ENCODE results near the gene SYNE2. TPM values are rescaled to one million over a fixed set of nuclear protein-coding genes. Genes with fewer than 3 reads are reported as not detected.

SYNE2 gene
- total and polyA plus RNA-seq, 4 donors = 12.0 to 79.9 (median 19.5) TPM

DNA sequence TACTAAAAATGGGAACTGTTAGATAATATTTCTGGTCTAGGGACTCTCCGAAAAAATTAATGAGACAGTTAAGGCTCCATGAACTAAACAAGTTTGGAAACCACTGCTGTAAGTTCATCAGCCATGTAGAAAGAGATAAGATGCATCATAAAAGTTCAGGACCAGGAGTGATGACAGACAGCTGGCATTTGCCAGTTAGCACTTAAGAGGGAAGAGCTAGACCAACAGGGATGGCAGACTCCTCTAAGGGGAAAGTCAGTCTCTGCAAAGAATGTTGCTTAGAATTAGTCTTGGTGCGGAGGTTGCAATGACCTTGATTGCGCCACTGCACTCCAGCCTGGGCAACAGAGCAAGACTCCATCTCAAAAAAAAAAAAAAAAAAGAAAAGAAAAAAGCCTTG, 129.4 kb downstream of the SYNE2 start:
- no peaks in the 10 kb centered on the region for H3K4me1 ChIP-seq (ENCODE audit: control insufficient read depth in 4 of 4, insufficient read depth in 4 of 4, low read length in 3 of 4)
- H3K27ac ChIP-seq (ENCODE audit: low read depth in 1 of 2, low read length in 2 of 2) = no peak overlapping the region
- no peak overlapping the region for H3K9ac ChIP-seq (ENCODE audit: low read depth in 1 of 2, low read length in 2 of 2)
- no peak for DNase-seq (ENCODE audit: low spot score)
- no peak for TF ChIP-seq TAF1 (conservative IDR thresholded peaks at IDR 0.05)
- TF ChIP-seq, protein P1, sequence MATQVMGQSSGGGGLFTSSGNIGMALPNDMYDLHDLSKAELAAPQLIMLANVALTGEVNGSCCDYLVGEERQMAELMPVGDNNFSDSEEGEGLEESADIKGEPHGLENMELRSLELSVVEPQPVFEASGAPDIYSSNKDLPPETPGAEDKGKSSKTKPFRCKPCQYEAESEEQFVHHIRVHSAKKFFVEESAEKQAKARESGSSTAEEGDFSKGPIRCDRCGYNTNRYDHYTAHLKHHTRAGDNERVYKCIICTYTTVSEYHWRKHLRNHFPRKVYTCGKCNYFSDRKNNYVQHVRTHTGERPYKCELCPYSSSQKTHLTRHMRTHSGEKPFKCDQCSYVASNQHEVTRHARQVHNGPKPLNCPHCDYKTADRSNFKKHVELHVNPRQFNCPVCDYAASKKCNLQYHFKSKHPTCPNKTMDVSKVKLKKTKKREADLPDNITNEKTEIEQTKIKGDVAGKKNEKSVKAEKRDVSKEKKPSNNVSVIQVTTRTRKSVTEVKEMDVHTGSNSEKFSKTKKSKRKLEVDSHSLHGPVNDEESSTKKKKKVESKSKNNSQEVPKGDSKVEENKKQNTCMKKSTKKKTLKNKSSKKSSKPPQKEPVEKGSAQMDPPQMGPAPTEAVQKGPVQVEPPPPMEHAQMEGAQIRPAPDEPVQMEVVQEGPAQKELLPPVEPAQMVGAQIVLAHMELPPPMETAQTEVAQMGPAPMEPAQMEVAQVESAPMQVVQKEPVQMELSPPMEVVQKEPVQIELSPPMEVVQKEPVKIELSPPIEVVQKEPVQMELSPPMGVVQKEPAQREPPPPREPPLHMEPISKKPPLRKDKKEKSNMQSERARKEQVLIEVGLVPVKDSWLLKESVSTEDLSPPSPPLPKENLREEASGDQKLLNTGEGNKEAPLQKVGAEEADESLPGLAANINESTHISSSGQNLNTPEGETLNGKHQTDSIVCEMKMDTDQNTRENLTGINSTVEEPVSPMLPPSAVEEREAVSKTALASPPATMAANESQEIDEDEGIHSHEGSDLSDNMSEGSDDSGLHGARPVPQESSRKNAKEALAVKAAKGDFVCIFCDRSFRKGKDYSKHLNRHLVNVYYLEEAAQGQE (IDR thresholded peaks at IDR 0.05) = no peak
- TF ChIP-seq, protein P2, sequence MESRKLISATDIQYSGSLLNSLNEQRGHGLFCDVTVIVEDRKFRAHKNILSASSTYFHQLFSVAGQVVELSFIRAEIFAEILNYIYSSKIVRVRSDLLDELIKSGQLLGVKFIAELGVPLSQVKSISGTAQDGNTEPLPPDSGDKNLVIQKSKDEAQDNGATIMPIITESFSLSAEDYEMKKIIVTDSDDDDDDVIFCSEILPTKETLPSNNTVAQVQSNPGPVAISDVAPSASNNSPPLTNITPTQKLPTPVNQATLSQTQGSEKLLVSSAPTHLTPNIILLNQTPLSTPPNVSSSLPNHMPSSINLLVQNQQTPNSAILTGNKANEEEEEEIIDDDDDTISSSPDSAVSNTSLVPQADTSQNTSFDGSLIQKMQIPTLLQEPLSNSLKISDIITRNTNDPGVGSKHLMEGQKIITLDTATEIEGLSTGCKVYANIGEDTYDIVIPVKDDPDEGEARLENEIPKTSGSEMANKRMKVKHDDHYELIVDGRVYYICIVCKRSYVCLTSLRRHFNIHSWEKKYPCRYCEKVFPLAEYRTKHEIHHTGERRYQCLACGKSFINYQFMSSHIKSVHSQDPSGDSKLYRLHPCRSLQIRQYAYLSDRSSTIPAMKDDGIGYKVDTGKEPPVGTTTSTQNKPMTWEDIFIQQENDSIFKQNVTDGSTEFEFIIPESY (IDR thresholded peaks at IDR 0.05) = no peak
- H3K9me3 ChIP-seq (ENCODE audit: control insufficient read depth in 4 of 4, low read length in 3 of 4) = no peaks in the 10 kb centered on the region
- H3K36me3 ChIP-seq (ENCODE audit: control insufficient read depth in 4 of 4, insufficient read depth in 3 of 4, low read depth in 1 of 4, low read length in 3 of 4) = peaks cover 0 to 5% (median 3%) of the 10 kb centered on the region in 4 donors
- H3K4me3 ChIP-seq (ENCODE audit: low read depth in 1 of 3, low read length in 3 of 3) = no peak overlapping the region
- H3K27me3 ChIP-seq (ENCODE audit: control insufficient read depth in 4 of 4, insufficient read depth in 4 of 4, low read length in 3 of 4) = no peaks in the 10 kb centered on the region
- WGBS = 93% methylated on average over 3 of the region's 3 CpGs

DNA sequence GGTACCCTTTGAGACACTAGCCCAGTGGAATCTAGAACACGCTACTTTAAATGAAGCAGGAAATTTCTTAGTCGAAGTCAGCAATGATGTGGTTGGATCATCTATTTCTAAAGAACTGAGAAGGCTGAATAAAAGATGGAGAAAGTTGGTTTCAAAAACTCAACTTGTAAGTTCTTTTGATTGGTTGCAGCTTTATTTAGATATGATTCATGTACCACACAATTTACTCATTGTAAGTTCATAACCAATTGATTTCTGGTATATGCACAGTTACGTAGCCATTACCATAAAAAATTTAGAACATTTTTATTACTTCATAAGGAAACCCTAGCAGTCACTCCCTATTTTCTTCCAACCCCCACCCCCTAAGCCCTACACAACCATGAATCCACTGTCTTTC, 129.8 kb downstream of the SYNE2 start:
- Histone ChIP-seq H3K27ac (ENCODE audit: low read depth in 1 of 2, low read length in 2 of 2) (no peak overlapping the region), H3K4me1 (ENCODE audit: control insufficient read depth in 4 of 4, insufficient read depth in 4 of 4, low read length in 3 of 4) (no peaks in the 10 kb centered on the region), H3K27me3 (ENCODE audit: control insufficient read depth in 4 of 4, insufficient read depth in 4 of 4, low read length in 3 of 4) (no peaks in the 10 kb centered on the region), H3K9me3 (ENCODE audit: control insufficient read depth in 4 of 4, low read length in 3 of 4) (no peaks in the 10 kb centered on the region), H3K9ac (ENCODE audit: low read depth in 1 of 2, low read length in 2 of 2) (no peak overlapping the region), H3K4me3 (ENCODE audit: low read depth in 1 of 3, low read length in 3 of 3) (no peak overlapping the region), H3K36me3 (ENCODE audit: control insufficient read depth in 4 of 4, insufficient read depth in 3 of 4, low read depth in 1 of 4, low read length in 3 of 4) (peaks cover 0 to 5% (median 3%) of the 10 kb centered on the region in 4 donors)
- TF ChIP-seq, protein P3, sequence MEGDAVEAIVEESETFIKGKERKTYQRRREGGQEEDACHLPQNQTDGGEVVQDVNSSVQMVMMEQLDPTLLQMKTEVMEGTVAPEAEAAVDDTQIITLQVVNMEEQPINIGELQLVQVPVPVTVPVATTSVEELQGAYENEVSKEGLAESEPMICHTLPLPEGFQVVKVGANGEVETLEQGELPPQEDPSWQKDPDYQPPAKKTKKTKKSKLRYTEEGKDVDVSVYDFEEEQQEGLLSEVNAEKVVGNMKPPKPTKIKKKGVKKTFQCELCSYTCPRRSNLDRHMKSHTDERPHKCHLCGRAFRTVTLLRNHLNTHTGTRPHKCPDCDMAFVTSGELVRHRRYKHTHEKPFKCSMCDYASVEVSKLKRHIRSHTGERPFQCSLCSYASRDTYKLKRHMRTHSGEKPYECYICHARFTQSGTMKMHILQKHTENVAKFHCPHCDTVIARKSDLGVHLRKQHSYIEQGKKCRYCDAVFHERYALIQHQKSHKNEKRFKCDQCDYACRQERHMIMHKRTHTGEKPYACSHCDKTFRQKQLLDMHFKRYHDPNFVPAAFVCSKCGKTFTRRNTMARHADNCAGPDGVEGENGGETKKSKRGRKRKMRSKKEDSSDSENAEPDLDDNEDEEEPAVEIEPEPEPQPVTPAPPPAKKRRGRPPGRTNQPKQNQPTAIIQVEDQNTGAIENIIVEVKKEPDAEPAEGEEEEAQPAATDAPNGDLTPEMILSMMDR (IDR thresholded peaks at IDR 0.05; ENCODE audit: low read depth, low read length, missing input control) = no peak
- TF ChIP-seq TAF1 (conservative IDR thresholded peaks at IDR 0.05) (no peak), SP1 (IDR thresholded peaks at IDR 0.05) (no peak), YY1 (IDR thresholded peaks at IDR 0.05) (no peak)
- TF ChIP-seq, protein P4, sequence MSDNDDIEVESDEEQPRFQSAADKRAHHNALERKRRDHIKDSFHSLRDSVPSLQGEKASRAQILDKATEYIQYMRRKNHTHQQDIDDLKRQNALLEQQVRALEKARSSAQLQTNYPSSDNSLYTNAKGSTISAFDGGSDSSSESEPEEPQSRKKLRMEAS (IDR thresholded peaks at IDR 0.05) = no peak
- WGBS = 95% methylated on average over 3 of the region's 3 CpGs
- no peak for DNase-seq (ENCODE audit: low spot score)

DNA sequence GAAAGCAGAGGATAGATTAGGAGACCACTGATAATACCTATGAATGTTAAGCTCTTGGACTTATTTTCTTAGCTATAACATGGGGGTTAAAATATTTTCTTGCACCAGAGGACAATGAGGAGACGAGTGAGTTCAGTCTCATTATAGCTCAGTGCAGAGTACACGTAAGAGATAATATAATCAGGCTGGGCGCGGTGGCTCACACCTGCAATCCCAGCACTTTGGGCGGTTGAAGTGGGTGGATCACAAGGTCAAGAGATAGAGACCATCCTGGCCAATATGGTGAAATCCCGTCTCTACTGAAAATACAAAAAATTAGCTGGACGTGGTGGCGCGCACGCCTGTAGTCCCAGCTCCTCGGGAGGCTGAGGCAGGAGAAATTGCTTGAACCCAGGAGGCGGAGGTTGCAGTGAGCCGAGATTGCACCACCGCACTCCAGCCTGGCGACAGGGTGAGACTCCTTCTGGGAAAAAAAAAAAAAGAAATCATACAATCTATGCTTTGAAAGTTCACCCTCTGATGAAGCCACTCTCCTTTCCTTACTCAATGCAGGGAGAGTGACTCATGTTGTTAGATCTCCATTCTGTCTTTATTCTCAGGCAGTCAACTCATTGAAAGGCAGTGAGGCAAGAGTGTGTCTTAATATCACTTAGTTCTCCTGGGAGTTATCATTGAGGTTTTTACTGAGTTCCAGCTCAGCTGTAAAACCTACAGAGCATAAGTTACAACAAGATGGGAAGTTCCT, 134.2 kb downstream of the SYNE2 start:
- Histone ChIP-seq H3K27me3 (ENCODE audit: control insufficient read depth in 4 of 4, insufficient read depth in 4 of 4, low read length in 3 of 4) (no peaks in the 10 kb centered on the region), H3K9ac (ENCODE audit: low read depth in 1 of 2, low read length in 2 of 2) (no peak overlapping the region), H3K36me3 (ENCODE audit: control insufficient read depth in 4 of 4, insufficient read depth in 3 of 4, low read depth in 1 of 4, low read length in 3 of 4) (peaks cover 0 to 3% (median 1%) of the 10 kb centered on the region in 4 donors), H3K27ac (ENCODE audit: low read depth in 1 of 2, low read length in 2 of 2) (no peak overlapping the region), H3K4me1 (ENCODE audit: control insufficient read depth in 4 of 4, insufficient read depth in 4 of 4, low read length in 3 of 4) (no peaks in the 10 kb centered on the region), H3K9me3 (ENCODE audit: control insufficient read depth in 4 of 4, low read length in 3 of 4) (no peaks in the 10 kb centered on the region), H3K4me3 (ENCODE audit: low read depth in 1 of 3, low read length in 3 of 3) (no peak overlapping the region)
- 95% methylated on average over 15 of the region's 15 CpGs for WGBS
- no peak for DNase-seq (ENCODE audit: low spot score)
- TF ChIP-seq TAF1 (conservative IDR thresholded peaks at IDR 0.05) (no peak), GABPA (IDR thresholded peaks at IDR 0.05 in 1 of 2, conservative IDR thresholded peaks at IDR 0.05 in 1 of 2) (no peak), FOXA1 (IDR thresholded peaks at IDR 0.05) (no peak), HNF4G (IDR thresholded peaks at IDR 0.05) (no peak), SP1 (IDR thresholded peaks at IDR 0.05) (no peak), FOXA2 (IDR thresholded peaks at IDR 0.05) (no peak), HNF4A (conservative IDR thresholded peaks at IDR 0.05) (no peak), JUND (IDR thresholded peaks at IDR 0.05) (no peak), NR2F2 (IDR thresholded peaks at IDR 0.05) (no peak)
- TF ChIP-seq, protein P2 (IDR thresholded peaks at IDR 0.05) = no peak

All from liver (tissue), 9 donors.